SK-MEL-5 (cell line): ENCODE measurements around the gene GALNT2. TPM values are rescaled to one million over a fixed set of nuclear protein-coding genes. Genes with fewer than 3 reads are reported as not detected.

Experiments used
- DNase-seq: peaks from one replicate; pipeline ENCODE4 v3.0.0-alpha.2; 2016; ENCODE audit warnings: low read depth, low spot score
- in situ Hi-C: cut with HindIII; loops from 2 replicates; pipeline ENCODE4 v1.10.0; 2016; ENCODE audit warnings: low sequenced_read_pairs, high pct_unique_total_duplicates, low pct_unique_long_range_greater_than_20kb
- total RNA-seq: library from RNA; depleted of rRNA; stranded (reverse); fragments of >200 nt; shearing (Covaris generic); gene quantifications from 2 replicates; pipeline ENCODE4 v1.2.3, GENCODE V29; 2014

The GALNT2 gene
- total RNA-seq, 1 experiment from 2014 or later = 149 TPM

DNA sequence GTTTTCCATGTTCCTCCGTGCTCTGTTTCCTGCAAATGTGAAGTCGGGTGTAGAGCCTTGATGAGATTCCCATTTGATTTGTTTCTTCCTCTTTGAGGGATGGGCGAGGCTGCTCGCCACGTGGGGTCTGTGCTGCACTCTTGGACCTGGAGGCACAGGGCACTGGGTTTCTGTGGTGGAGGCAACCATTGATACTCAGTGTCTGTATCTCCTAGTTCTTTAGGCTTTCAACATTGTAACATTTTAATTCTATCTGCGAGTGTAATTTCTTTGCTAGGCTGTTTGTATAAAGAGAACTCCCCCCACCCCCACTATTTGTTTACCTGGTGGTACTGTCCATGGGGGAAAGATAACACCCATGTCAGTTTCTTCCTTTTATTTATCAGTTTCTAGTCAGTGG lies 52.3 kb downstream of the GALNT2 start:
- in situ Hi-C loops = no loop called here

GRCh38 chr1:230120289-230120920 lies 53.4 kb downstream of the GALNT2 start:
- DNase-seq = no peak
- in situ Hi-C loops = no loop called here

More for the DNA sequence above, 52.3 kb downstream of the GALNT2 start:
- no peak for DNase-seq

DNA sequence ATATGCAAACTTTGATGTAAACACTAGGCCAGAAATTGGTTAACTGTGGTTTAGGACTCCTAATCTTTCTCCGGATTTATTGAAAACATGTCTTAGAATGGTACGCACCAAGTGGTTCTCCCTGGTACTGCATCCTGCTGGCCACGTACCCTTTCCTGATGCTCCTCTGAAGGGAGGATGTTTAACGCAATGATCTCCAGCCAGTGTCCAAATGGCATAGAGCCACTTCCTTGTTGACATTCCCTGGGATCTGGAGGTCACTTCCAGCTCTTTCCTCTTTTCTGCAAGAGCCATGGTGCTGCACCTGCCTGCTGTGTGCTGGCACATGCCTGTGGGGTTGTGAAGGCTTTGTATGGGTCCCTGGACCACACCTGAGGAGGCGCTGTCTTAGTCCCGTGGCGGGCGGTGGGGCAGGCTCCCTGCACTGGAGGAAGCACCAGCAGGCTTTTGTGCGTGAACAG lies 53.9 kb downstream of the GALNT2 start:
- in situ Hi-C loops = no loop called here
- peak; percentile 72 for DNase-seq

DNA sequence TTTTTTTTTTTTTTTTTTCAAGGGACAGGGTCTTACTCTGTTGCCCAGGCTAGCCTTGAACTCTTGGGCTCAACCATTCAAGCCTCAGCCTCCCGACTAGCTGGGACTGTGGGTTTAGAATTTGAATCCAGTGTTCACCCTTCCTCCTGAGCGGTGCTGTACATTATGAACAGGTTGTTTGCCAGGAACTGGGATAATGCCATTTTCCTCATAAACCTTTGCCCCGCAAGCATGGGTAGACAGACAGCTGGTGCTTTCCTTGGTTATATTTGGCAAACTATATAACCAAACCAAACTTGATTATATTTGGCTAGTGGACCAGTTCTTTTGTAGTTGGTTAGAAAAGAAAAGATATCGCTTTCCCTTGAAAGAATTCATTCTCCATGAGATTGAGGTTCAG lies 54.9 kb downstream of the GALNT2 start:
- in situ Hi-C loops = no loop called here
- DNase-seq = no peak

DNA sequence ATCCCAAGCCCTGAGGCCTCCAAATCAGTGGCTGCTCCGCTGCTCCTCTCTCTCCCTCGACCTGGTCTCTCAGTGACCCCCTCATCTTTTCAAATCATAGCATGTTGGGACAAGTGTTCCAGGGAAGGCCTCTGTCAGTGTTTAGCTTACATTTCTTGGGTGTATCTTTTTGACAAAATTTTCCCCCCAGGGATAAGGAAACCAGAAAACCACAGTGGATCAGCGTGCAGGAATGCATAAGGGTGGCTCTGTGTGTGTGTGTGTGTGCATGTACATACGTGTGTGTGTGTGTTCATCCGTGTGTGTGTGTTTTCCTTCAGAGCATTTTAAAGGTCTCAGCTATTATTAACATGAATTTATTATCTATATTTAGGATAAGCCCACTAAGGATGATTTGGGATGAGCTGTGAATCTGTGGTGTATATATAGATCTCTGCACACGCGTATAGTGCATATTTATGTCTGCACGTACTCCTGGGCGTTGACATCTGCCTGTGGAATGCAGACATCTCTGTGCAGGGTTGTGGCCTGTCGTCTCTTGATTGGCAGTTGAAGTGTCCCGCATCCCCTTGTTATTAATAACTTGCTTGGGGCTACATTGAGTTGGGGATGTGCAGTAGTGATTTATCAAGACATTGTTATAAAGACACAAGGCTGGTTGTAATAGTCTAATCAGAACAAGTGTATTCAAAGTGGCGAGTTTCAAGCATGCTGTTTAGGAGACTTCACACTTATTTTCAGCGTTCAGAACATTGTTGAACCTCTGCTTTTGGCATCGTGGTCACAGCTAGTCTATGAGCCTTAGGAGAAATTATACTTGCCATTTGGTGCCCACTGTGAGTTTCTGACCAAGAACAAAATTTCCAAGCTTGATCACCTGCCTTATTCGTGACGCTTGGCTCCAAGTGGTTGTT lies 55.6 kb downstream of the GALNT2 start:
- in situ Hi-C loops = no loop called here
- DNase-seq = no peak

GRCh38 chr1:230123280-230124185 lies 56.5 kb downstream of the GALNT2 start:
- no peak for DNase-seq
- in situ Hi-C loops = no loop called here

- DNase-seq = no peak
- in situ Hi-C loops = no loop called here
These were observed 57.4 kb downstream of the GALNT2 start for GRCh38 chr1:230124186-230125128.

GRCh38 chr1:230125141-230125540 lies 58.1 kb downstream of the GALNT2 start:
- in situ Hi-C loops = no loop called here
- DNase-seq = no peak

DNA sequence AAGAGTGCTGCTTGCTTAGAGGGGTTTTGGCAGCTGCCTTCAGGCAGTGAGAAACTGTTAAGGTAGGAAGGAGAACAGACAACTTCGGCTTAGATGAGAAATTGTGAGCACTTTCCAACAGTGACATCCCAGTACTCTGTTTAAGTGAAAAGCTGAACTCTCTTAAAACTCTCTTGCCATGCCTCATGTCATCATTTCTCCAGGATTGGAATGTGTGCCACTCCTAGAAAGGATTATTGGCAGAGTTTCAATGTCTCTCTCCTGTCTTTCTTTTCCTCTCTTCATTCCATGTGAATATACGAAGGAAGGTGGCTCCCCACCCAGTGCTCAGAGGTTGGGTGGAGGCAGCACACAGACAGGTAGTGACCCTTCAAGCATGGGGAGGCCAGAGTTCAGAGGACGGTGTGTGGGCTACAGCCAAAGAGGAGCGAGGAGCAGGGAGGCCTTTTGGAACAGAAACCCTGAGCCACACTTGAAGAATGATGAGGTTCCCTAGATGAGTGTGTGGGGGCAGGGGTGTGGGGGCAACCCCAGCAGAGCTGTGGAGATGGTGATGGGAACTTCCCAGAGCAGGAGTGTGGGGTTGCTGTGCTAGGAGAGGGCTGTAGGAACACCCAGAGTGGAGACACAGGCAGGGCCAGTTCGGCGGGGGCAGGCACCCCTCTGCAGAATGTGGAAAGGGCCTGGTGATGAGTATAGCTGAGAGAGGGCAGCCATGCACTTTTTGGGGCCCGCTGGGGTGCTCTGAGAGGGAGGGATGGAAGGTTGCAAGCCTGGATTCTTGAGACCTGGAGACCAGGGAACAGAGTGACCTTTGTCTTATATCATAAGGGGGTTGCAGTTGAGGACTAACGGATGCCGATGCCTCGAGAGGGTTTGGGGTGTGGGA lies 58.8 kb downstream of the GALNT2 start:
- no peak for DNase-seq
- in situ Hi-C loops = no loop called here

DNA sequence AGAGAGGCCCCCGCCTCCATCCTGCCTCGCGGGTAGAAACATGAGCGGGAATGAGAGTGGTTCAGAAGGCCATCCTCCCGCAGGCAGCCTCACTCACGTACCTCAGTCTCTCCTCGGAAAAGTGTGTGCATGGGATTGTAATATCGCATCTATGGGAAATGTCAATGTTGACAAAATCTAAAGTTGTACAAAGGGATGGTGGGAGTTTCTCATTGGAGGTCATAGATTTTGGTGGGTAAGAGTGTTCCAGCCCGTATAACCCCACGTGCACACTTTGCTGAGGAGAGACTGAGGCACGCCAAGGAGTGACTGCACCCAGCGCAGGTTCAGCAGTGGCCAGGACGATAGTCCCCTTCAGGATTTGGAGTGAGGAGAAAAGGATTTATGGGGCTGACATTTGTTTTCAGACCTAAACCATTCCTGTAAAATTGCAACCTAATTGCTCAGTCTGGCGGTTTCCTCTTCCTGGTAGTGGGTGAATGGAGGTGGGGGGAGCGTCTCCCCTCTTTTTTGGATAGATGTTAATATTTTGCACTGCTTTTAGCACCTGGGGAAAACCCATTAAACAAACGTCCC lies 59.6 kb downstream of the GALNT2 start:
- in situ Hi-C loops = no loop called here
- DNase-seq = no peak

GRCh38 chr1:230127105-230128054 lies 60.3 kb downstream of the GALNT2 start:
- no peak for DNase-seq
- in situ Hi-C loops = no loop called here

- DNase-seq = no peak
- in situ Hi-C loops = no loop called here
These were observed 61.7 kb downstream of the GALNT2 start for GRCh38 chr1:230128569-230129285.

DNA sequence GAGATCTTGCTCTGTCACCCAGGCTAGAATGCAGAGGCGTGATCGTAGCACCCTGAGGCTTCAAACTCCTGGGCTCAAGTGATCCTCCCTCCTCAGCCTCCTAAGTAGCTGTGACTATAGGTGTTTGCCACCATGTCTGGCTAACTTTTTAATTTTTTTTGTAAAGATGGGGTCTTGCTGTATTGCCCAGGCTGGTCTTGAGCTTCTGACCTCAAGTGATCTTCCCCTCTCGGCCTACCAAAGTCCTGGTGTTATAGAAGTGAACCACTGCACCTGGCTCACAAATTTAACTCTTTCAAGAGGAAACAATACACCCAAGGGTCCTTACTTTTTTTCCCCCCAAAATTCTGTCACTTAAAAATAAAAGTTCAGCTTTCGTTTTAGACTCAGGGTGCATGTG lies 62.3 kb downstream of the GALNT2 start:
- no peak for DNase-seq
- in situ Hi-C loops = no loop called here
